ENCODE results near the gene NHSL1. TPM values are rescaled to one million over a fixed set of nuclear protein-coding genes. Genes with fewer than 3 reads are reported as not detected.

Gene NHSL1
- total and polyA plus RNA-seq, 9 of the 15 experiments (the other 6 are each of a cell fraction or from before 2014, with no cell fraction given), result 0.09 to 0.20 TPM; not detected in 7

- 13% methylated on average over 12 of the region's 12 CpGs for WGBS (ENCODE audit: insufficient coverage, low coverage, missing lambda C conversion rate)
- Histone ChIP-seq H3K27me3 (ENCODE audit: control insufficient read depth in 2 of 2, insufficient read depth in 2 of 2, low read length in 2 of 2) (peaks cover 53 to 59% of the 10 kb centered on the region in 2 experiments), H3K27ac (ENCODE audit: extremely low read depth, low read depth, low read length) (no peak overlapping the region), H3K9me3 (replicated peaks; ENCODE audit: control insufficient read depth, insufficient read depth, low read depth, low read length) (no peaks in the 10 kb centered on the region), H3K79me2 (ENCODE audit: control insufficient read depth, insufficient read depth, low read length) (no peaks in the 10 kb centered on the region), H4K20me1 (replicated peaks; ENCODE audit: control insufficient read depth, insufficient read depth, low read length) (no peaks in the 10 kb centered on the region), H3K9me1 (ENCODE audit: control insufficient read depth, insufficient read depth, low read length) (no peaks in the 10 kb centered on the region), H3K36me3 (ENCODE audit: control insufficient read depth, insufficient read depth, low read length) (no peaks in the 10 kb centered on the region), H3K4me1 (replicated peaks in 1 of 2; ENCODE audit: control insufficient read depth in 2 of 2, insufficient read depth in 2 of 2, low read length in 2 of 2) (peaks cover 0 to 3% of the 10 kb centered on the region in 2 experiments; a peak in 1 of 5 replicates), H2AFZ (ENCODE audit: low read depth, low read length) (no peak overlapping the region), H3K9ac (ENCODE audit: insufficient read depth in 1 of 2, low read depth in 2 of 2, low read length in 2 of 2) (no peak overlapping the region), H3K4me2 (ENCODE audit: insufficient read depth, low read length) (no peak overlapping the region), H3K4me3 (no peak overlapping the region)
- DNase-seq (ENCODE audit: extremely low read depth in 1 of 4, low spot score in 3 of 4), result no peak
- intact Hi-C loops (cut with micrococcal nuclease) (loop anchor here (1.0 to 10.0 kb wide), 5 partner anchors 80 to 935 kb away; no protein-coding TSS in a partner anchor), in situ Hi-C loops (cut with MboI) (no loop called here)
- ChIA-PET CTCF (ENCODE audit: low intra/inter-chr PET ratio) (no interaction called here), POLR2A (interaction anchor here (0.7 to 2.2 kb wide), 2 partner anchors 15 to 184 kb away, joined by 3 to 9 read pairs; no protein-coding TSS in a partner anchor)
- no TSS peak for BruUV-seq (replicated peaks)
- no peak for FAIRE-seq
- TF ChIP-seq HNRNPH1 (optimal IDR thresholded peaks at IDR 0.05; ENCODE audit: low read depth, low read length) (no peak), BRF2 (IDR thresholded peaks at IDR 0.05; ENCODE audit: borderline replicate concordance, insufficient read depth, insufficient read length) (no peak), ZNF133 (CRISPR knock-in tag; IDR thresholded peaks at IDR 0.05) (no peak), ARID4B (CRISPR knock-in tag; IDR thresholded peaks at IDR 0.05) (no peak), SRF (CRISPR knock-in tag; IDR thresholded peaks at IDR 0.05) (no peak), ZNF764 (CRISPR knock-in tag; IDR thresholded peaks at IDR 0.05; ENCODE audit: low read depth) (no peak), POLR2AphosphoS2 (IDR thresholded peaks at IDR 0.05; ENCODE audit: low read length) (no peak), ZNF592 (IDR thresholded peaks at IDR 0.05) (no peak), MAFF (IDR thresholded peaks at IDR 0.05; ENCODE audit: low read length) (no peak), MYNN (IDR thresholded peaks at IDR 0.05) (no peak), MYNN (CRISPR knock-in tag; IDR thresholded peaks at IDR 0.05) (no peak), HMG20A (CRISPR knock-in tag; conservative IDR thresholded peaks at IDR 0.05) (no peak), ZNF124 (CRISPR knock-in tag; IDR thresholded peaks at IDR 0.05) (no peak), ZNF384 (IDR thresholded peaks at IDR 0.05; ENCODE audit: low read depth, low read length) (no peak)
- ATAC-seq, result no peak
These were observed 69.5 kb downstream of the NHSL1 start for GRCh38 chr6:138429761-138430160.

Measured in K562 (cell line).